ENCODE measurements around the gene NPFF.

The NPFF gene

DNA sequence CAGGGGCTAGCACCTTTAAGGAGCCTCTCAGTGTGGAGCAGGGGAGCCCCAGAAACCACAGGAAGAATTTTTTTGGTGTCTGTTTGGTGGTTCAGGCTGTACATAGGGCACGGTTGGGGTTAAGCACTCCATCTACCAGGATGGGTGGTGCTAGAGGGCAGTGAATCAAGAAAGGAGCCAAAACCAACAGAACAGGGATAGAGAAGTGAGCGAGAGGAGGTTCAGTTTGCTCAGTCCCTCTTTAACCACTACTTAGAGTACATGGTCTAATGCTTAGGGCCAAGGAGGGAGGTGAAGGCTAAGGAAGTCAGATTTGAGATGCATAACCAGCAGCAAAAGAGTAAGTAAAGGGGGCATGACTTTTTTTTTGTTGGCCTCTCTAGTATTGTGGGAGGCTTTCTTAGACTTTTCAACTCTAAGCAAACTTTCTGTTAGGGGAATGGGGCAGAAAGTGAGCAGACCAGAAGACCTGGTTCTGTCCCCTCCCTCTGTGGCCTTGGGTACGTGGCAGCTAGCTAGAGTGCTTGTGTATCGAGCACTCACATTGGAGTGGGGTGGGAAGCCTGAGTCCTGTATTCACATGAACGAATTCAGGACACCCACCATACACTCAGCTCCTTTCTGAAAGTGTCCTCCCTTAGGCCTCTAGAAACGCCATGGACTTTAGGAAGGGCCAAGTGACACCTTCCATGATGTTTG lies 6.6 kb upstream of the NPFF start:
- no peak for DNase-seq

DNA sequence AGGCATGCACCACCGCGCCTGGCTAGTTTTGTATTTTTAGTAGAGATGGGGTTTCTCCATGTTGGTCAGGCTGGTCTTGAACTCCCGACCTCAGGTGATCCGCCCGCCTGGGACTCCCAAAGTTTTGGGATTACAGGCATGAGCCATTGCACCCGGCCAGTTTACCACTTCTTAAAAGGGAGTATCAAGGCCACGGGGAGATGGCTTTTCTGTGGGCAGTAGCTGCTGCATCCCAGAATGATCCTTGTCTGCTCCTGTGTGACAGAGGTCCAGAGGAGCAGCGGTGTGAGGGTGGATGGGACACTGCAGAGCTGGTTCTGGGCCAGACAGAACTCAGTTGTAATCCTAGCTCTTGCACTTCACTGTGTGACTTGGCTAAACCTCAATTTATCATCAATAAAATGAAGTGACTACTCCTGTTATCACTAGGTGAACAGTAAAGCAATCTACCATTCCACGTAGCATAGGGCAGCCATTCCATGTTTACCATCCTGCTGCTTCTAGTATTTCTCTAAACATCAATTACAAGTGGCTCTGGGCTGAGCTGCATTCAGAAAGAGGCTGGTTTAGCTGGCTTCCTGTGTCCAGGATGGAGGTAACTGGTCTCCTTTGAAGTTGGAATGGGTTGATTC lies 3.0 kb upstream of the NPFF start:
- no peak for DNase-seq

DNA sequence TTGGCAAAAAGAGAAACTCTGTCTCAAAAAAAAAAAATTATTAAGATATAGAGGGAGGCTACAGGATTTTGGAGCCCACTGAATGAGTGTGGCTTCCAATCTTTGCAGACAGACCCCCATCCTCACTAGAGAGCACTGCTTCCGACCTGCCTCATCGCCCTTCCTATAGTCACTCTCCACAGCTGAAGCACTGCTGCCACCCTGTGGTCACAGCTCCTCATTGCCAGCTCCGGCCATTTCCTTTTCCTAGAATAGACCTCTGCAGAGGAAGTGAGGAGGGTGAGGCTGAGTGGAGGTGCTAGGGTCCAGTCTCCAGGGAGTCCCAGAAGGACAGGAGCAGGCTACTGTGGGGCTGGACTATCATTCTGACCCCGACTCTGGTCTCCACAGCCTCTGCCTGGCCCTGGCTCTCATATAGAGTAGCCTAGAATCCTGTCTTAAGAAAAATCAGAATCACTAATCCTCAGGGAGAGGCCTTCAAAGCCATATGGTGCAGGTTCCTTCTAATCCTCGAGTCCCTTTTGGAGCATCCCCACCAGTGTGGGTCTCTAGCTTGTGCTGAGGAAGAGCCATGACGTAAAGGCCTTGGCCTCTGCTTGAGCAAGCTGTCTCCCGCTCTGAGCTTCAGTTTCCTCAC lies 1.4 kb upstream of the NPFF start:
- peak; percentile 89 to 93 for DNase-seq

DNA sequence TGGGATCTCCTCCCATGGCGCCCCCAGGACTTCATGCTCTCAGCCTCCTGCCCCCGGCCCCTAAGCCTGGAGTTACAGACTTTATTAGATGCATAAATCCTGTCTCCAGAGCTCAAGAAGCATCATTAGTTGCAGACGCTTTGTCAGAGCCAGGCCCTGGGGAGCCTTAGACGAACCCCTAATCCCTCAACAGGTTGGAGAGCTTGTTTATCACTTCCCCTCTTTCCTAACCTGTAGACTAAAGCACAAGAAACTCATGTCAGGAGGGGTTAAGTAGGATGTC lies 260 bp upstream of the NPFF start:
- no peak for DNase-seq

DNA sequence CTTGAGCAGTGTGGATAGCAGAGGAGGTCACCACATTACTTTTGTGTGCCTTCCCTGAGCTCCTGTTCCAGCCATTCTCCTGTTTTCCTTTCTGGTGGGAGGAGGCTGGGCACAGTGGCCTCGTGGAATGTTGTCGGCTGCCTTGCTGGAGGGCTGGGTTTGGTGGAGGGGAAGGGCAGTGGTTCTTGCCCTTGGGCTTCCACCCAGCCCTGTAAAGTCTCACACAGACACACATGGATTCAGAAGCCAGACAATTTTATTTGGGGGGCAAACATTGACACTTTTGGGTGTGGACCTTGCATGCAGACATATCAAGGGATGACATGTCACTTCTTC lies 866 bp downstream of the NPFF start:
- DNase-seq, result no peak

DNA sequence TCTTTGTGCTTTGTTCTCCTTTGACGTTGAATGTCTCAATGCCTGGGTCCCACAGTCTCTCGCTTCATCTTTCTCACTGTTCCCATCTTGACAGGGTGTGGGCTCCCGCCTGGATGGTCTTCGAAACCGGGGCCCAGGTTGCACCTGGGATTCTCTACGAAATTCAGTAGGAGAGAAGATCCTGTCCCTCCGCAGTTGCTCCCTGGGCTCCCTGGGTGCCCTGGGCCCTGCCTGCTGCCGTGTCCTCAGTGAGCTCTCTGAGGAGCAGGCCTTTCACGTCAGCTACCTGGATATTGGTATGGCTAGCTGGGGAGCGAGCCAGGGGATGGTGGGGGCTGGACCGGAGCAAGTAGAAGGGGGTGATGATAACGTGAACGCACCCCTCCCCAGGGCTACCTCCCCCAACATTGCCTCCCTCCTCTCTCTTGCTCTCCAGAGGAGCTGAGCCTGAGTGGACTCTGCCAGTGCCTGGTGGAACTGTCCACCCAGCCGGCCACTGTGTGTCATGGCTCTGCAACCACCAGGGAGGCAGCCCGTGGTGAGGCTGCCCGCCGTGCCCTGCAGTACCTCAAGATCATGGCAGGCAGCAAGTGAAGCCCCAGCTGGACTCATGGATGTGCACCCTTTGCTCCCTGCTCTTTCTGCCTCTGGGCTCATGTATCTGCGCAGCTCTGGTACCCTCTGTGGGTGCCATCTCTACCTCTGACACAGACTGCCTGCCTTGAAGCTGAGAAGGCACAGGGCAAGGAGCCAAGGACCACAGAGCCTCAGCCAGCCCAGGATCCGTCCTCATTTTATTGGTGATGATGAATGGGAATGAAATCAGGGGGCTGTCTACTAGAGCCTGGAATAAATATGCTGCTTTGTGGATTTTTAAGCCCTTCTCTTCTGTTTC lies 1.5 kb downstream of the NPFF start:
- no peak for DNase-seq

DNA sequence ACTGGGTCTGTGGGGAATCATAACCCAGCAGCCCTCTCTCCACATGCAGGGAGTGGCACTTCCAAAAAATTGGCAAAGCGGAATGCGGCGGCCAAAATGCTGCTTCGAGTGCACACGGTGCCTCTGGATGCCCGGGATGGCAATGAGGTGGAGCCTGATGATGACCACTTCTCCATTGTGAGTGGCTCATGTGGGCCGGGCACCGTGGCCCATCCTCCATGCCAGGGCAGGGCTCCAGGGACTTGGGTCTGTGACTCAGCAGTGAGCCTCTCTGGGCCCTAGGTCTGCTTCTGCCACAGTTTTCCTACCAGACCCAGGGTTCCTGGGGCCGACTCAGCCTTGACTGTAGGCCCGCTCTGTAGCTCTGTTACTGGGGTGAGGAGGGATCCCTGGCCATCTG lies 2.2 kb downstream of the NPFF start:
- no peak for DNase-seq

DNA sequence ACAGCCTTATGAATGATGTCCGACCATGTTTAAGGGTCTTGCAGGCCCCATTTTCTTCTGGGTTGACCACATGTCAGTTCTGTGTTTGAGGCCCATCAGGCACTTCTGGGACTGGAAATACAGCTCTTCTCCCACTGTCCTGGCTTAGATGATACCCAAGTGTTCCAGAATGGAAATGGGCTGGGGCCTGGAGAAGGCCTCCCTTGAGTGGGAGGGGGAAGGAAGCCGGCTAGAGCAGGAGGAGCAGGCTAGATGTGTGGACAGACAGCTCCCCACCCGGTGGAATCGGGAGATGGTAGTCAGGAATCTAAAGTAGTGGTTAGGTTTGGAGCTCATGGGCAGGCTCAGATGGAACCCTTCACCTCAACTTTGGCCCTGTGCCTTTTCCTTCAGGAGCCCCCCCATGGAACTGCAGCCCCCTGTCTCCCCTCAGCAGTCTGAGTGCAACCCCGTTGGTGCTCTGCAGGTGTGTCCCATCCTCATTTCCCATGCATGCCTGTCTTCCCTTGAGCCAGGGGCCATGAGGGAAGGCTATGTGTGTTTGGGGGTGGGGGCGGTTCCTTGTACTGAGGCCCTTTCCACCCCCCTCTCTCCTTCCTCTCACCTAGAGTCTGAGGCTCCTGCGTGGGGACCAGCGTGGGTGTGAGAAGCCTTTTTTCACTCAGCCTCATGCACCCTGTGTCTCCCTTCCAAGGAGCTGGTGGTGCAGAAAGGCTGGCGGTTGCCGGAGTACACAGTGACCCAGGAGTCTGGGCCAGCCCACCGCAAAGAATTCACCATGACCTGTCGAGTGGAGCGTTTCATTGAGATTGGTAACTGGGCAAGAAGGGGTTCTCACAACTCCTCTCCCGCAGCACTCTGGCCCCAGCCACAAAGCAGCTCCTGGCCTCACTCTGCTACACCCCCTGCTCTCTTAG lies 3.0 kb downstream of the NPFF start:
- DNase-seq, result no peak

DNA sequence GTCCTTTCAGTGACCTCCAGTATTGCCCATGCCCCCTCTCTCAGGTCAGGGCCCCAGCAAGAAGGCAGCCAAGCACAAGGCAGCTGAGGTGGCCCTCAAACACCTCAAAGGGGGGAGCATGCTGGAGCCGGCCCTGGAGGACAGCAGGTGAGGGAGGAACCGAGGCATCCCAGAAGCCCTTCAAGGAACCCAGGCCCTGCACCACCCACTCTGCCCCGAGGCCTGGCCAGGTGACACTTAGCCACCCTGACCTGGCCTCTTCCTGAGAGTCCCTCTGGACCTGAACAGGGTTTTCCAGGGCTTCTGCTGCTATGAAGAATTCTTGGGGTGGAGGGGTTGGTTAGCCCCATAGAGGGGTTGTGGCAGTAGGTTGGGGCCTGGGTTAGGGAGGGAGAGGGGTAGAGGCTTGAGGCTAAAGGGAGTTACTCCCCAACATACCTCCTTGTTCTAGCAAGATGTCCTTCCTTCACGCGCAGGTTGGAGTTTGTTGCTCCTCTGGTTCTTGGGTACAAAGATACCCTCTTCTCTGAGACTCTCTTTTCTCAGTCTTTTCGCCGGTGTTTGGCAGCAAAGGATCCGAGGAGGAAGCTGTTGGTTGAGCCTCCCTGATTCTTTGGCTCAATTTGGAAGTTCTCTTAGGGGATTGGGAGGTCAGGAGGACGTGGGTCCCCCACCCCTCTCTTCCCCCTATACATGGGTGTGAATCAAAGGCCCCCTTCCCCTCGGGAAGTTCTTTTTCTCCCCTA lies 4.1 kb downstream of the NPFF start:
- no peak for DNase-seq

DNA sequence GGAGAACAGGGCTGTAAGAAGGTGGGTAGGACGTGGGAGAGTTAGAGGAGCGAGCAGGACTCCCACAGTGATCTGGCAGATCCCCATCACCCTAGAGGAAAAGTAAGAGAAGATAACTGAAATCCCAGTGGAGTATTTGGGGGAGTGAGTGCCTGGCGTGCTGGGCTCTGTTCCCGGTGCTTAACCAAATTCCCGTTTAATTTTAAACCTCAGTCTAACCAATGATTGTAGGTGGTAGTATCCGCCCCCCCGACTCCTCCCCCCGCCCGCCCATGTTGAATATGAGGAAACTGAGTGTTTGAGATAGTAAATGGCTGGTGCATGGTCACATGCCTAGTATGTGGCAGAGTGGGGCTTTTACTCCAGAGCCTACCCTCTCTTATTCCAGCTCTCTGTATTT lies 5.0 kb downstream of the NPFF start:
- DNase-seq, result no peak

DNA sequence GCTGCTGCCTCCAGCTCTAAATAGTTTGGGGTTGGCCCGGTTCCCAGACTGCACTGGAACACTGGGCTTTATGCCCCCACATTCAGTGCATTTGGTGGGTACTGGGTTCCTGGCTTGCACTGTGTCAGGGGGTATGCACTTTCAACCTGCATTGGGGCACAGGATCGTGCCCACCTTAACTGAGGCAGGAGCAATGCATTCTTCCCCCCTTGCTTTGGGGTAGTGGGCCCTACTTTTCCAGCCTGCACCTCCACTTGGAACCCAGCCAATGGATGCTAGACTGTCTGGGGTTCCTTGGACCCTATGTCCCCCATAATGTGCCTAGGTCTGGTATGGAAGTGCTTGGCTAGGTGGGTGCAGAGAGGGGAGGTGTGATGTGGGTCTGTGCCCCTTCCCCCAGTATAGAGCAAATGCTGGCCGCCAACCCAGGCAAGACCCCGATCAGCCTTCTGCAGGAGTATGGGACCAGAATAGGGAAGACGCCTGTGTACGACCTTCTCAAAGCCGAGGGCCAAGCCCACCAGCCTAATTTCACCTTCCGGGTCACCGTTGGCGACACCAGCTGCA lies 5.6 kb downstream of the NPFF start:
- DNase-seq, result no peak

DNA sequence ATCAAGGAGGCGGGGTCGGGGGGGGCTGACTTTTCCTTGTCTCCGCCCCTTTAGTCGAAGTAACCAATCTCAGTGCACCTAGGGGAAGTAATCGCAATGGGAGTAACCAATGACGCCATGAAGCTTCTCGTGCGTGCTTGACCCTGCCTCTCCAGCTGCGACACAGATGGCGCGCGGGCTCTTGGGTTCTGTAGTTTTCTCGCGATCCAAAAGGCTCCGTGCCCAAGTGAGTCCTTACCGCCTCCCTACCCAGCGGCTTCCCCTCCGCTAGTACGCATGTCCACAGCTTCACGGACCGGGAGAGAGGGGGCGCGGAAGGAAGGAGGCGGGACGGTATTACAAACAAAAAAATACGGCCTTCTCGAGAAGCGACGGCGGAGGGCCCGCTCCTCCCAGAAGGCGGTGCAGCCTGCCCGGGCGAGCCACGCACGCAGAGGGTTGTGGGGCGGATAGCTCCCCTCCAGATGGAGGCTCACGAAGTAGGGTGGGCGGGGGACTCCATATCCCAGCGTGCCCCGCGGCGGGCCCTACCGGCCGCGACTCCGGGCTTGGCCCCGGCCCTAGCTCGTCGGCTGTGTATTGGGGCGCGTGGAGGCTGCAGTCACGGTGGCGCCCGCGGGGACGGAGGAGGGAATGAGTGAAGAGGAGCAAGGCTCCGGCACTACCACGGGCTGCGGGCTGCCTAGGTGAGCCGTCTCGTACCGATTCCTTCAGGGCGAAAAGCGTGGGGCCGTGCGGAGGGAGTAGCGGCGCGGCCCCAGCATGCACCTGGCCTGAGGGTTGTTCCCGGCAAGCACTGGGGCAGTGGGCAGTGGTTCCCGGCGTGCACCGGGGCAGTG lies 6.3 kb downstream of the NPFF start, which contains the start of gene TARBP2:
TSS of gene TARBP2 (plus strand) at position 508 of the 839 bp plus-strand sequence. CDS start at position 634, 126 bp downstream.
- DNase-seq, result peak; percentile 94 to 95

DNA sequence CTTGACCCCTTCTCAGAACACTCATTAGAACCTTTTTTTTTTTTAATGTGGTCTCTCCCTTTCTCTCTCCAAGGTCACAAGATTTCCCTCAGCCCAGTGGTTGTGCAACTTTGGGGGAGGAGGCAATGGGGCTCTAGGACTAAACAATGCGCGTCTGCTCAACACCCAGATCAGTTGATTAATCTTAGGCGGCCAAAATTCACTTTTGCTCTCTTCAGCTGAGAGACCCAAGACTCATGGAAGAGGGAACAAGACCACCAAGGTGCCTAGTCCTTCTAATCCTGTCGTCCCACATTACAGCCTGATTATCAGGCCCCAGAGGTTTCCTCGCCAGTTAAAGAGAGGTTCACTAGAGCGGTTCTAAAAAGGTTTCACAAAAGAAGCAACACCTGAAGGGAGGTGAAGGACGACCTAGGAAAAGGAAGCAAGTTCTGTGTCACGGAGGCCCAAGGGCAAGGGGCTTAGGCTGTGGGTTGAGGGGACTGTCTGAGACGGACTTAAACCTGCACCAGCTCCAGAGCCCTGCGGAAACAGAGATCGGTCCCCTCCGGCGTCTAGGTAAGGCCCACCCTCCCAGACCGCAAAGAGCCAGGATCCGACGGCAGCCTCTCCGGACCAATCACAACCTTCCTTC lies 7.0 kb downstream of the NPFF start:
- no peak for DNase-seq

DNA sequence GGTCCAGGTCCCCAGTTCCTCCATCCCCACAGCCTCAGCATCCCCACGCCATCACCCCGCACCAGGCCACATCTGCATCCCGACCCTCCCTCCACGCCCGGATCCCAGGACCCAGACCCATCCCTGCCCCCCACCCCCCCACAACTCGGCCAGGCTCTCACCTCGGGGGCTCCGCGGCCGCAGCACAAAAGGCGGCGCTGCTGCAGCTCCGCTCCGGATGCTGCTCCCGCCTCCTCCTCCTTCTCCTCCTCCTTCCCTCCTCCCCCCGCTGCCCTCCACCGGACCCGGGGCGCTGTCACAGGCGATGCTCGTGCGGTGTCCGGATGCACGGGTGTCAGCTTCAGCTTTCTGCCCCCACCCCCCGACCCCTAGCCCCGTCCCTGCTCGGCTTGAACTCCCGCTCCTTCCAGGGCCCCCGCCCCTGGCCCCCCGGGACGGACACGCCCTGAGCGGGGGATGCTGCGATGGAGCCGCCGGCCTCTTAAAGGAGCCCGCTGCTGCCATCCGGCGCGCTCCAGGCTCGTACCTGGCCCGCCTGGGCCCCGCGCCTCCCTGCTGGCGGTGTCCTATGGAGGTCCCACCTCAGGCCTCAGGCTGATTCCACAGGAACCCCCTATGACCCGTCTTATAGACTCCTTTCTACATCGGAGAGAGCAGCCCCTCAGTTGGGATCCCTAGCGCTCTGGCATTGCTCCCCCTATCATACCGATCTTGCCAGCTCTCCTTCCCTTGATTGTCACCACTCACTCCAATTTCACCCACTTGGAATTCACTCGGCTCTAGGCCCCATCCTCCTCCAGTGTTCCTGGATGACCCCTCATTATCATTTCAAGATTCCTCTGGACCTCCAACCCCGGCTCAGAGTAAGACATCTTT lies 7.8 kb downstream of the NPFF start, which contains the start of gene MAP3K12:
TSS of gene MAP3K12 (minus strand) at position 193 of the 876 bp plus-strand sequence. CDS start 12,067 bp downstream, outside the sequence.
- peak; percentile 68 to 77 for DNase-seq

DNA sequence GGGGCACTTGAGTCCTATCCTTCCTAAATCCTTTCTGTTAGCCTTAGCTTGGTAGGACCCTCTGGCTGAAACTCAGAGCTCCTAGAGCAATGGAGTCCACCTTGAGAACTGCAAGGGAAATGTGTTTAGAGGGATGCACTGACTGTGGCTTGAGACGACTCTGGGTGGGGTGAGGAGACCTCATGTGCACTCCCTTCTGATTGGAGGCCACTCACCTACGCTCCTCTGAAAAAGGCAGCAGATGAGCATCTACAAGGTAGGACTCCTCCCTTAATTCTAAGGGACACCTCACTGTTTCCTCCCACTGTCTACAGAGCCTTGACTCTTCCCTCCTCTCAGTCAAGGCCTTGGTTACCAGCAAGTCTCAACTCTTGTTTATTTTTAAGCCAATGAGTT lies 9.1 kb downstream of the NPFF start:
- DNase-seq, result no peak

DNA sequence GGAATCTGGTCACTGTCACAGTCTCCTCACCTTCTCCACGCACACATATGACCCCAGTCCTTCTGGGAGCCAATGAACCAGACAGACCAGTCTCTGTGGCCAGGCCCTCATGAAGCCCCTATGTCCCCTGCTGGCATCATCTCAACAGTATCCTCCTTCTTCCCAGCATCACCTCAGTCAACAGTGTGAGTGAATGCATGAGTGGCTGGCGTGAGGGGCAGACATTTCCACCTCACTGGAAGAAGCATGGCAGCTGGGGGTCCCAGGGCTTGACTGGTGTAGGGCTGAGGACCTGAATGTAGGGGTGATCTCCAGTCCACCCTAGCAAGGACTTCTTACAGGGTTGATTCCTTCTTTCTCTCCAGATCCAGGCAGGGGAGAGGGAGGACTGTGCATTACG lies 9.8 kb downstream of the NPFF start:
- no peak for DNase-seq

DNA sequence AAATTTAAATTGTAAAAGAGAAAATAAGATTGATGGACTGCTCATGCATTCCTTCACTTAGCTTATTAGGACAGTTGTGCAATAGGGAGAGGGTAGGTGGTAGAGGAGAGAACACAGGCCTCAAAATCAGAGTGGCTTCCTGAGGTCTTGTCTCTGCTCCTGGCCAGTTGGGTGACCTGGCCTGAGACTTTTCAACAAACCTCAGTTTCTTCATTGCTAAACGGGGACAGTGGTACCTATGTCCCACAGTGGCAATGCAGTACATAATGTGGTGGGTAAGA lies 10.6 kb downstream of the NPFF start:
- DNase-seq, result no peak

DNA sequence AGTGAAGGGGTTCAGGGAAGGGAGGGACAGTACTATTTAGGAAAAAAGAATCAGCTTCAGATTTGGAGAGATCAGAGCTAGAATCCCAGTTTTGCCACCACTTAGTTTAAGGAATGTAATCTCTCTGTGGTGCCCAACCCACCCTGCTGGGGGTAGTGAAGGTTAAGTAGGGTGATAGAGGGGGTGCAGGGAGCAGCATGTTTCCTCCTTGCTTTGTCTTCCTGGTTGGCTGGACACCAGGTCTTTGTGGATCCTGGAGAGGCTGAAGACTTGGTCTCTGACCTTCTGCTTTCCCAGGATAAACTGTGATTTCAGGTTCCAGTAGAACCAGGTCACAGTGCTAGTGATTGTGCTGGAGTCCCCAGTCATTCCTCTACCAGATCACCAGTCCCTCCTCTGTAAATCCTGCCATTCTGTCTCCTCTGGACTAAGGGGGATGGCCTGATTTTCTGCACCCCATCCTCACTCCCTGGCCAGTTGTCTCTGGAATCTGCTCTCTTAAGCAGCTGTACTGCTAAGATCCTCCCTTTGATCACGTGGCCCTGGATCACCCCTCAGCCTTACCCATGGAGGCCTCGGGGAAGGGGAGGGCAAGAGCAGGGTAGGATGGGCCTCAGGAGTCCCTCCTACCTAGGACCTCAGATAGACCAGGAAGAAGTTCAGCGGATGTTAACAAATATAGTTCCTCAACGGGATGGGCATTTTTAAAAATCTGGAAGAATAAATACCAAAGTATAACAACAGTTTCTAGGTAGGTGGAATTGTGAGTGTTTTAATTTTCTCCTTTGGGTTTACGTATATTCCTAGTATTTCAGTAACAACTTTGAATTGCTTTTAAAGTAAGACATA lies 11.2 kb downstream of the NPFF start:
- DNase-seq, result no peak
